HepG2 (cell line): Measurements from ENCODE around the gene SMOC1. TPM values are rescaled to one million over a fixed set of nuclear protein-coding genes. Genes with fewer than 3 reads are reported as not detected.

Experiments
- ATAD3A ChIP-seq: sonication (generic); formaldehyde crosslinking; IDR thresholded peaks from 2 replicates; pipeline ENCODE4 v1.4.0; 2020; ENCODE audit warnings: missing genetic modification reagents
- HCFC1 ChIP-seq: fragments of 150-350 bp; IDR thresholded peaks from 2 replicates; pipeline ENCODE4 v1.6.1; 2014; ENCODE audit warnings: low read depth, low read length
- IKZF4 ChIP-seq: sonication (generic); formaldehyde crosslinking; IDR thresholded peaks from 2 replicates; pipeline ENCODE4 v1.5.1; 2020; ENCODE audit warnings: borderline replicate concordance, mild to moderate bottlenecking, low read depth, missing genetic modification reagents; ENCODE audit errors: not compliant biosample characterization
- NFKB2 ChIP-seq: sonication (generic); formaldehyde crosslinking; IDR thresholded peaks from 2 replicates; pipeline ENCODE4 v1.4.0; 2020; ENCODE audit warnings: missing genetic modification reagents, borderline replicate concordance
- RNF2 ChIP-seq: fragments of 450-650 bp; conservative IDR thresholded peaks from 2 replicates; pipeline ENCODE4 v1.6.1; 2016; ENCODE audit warnings: low read depth
- SMC3 ChIP-seq: IDR thresholded peaks from 2 replicates; pipeline ENCODE4 v1.6.1; 2011; ENCODE audit warnings: low read length, improper control_type of control experiment
- YEATS2 ChIP-seq: sonication (generic); formaldehyde crosslinking; IDR thresholded peaks from 2 replicates; pipeline ENCODE4 v1.4.0; 2020; ENCODE audit warnings: missing genetic modification reagents, borderline replicate concordance
- ZNF337 ChIP-seq: sonication (generic); formaldehyde crosslinking; IDR thresholded peaks from 2 replicates; pipeline ENCODE4 v1.5.1; 2020; ENCODE audit warnings: missing genetic modification reagents, low read depth, mild to moderate bottlenecking, borderline replicate concordance
- ZNF367 ChIP-seq: sonication (generic); formaldehyde crosslinking; IDR thresholded peaks from 2 replicates; pipeline ENCODE4 v1.4.0; 2020; ENCODE audit warnings: missing genetic modification reagents, borderline replicate concordance
- ZNF775 ChIP-seq: sonication (generic); formaldehyde crosslinking; IDR thresholded peaks from 2 replicates; pipeline ENCODE4 v1.4.0; 2020; ENCODE audit warnings: missing genetic modification reagents, mild to moderate bottlenecking, moderate library complexity, borderline replicate concordance
- polyA plus RNA-seq, 8 experiments: library from polyadenylated mRNA; depleted of rRNA in 3 of 8; stranded (reverse) in 7 of 8; unstranded in 1 of 8; fragments of >200 nt; fragmentation: Illumina TruSeq in 4 of 8; extraction: Trizol in 4 of 8; gene quantifications; 2 replicates each; pipeline versions ENCODE4 v1.2.1 to v1.2.3, GENCODE V29; 2011 to 2016; ENCODE audit warnings: low read depth in 4 of 8, missing spikeins in 1 of 8, mixed read lengths in 1 of 8; ENCODE audit not compliant: insufficient read depth in 1 of 8
- total RNA-seq, 5 experiments: library from RNA; depleted of rRNA; stranded (reverse); fragments of >200 nt; fragmentation: Illumina TruSeq; extraction: Trizol; gene quantifications; 2 replicates each; pipeline ENCODE4 v1.2.3, GENCODE V29; 2016; ENCODE audit warnings: low read depth in 1 of 5
- TF ChIP-seq, protein P1 (sequence below): sonication (generic); formaldehyde crosslinking; IDR thresholded peaks from 2 replicates; pipeline ENCODE4 v1.9.0; 2021; ENCODE audit warnings: mild to moderate bottlenecking, missing genetic modification reagents
- TF ChIP-seq, protein P2 (sequence below): sonication (generic); formaldehyde crosslinking; IDR thresholded peaks from 2 replicates; pipeline ENCODE4 v1.4.0; 2020; ENCODE audit warnings: mild to moderate bottlenecking, missing genetic modification reagents
- TF ChIP-seq, protein P3 (sequence below): sonication (generic); formaldehyde crosslinking; IDR thresholded peaks from 2 replicates; pipeline ENCODE4 v1.4.0; 2020; ENCODE audit warnings: mild to moderate bottlenecking, missing genetic modification reagents
- TF ChIP-seq, protein P4 (sequence below): sonication (generic); formaldehyde crosslinking; IDR thresholded peaks from 2 replicates; pipeline ENCODE4 v1.4.0; 2020; ENCODE audit warnings: missing genetic modification reagents
- TF ChIP-seq, protein P5 (sequence below): sonication (generic); formaldehyde crosslinking; IDR thresholded peaks from 2 replicates; pipeline ENCODE4 v1.8.1; 2022; ENCODE audit warnings: mild to moderate bottlenecking, missing genetic modification reagents
- TF ChIP-seq, protein P6 (sequence below): sonication (generic); formaldehyde crosslinking; IDR thresholded peaks from 2 replicates; pipeline ENCODE4 v1.4.0; 2020; ENCODE audit warnings: mild to moderate bottlenecking, missing genetic modification reagents

The SMOC1 gene
- total and polyA plus RNA-seq, 2 of the 13 experiments (the other 11 are each of a cell fraction or from before 2014, with no cell fraction given), result 17.8 to 35.6 TPM

DNA sequence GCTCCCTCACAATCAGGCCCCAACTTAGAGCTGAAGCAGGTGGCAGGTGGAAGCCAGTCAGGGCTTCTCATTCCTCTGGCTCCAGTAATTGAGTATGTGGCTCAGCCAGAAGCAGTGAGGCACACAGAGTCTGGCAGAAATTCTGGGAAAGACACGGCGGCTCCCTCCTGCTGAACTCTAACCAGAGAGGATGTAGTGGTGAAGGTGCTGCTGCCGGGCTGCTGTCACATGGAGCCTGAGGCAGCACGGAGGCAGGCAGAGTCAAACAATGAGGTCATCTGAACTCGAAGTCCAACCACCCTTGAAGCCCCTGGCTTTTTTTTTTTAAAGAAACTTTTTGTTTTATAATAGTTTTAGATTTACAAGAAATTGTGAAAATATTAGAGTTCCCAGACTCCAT is 33.4 kb upstream of the SMOC1 start (continued):
- TF ChIP-seq NFKB2 (CRISPR knock-in tag) (peak; percentile 56; the same call in 1 of the 2 replicates), ZNF337 (CRISPR knock-in tag) (no peak), ZNF367 (CRISPR knock-in tag) (no peak), SMC3 (no peak; the same call in 1 of the 2 replicates), HCFC1 (no peak), IKZF4 (CRISPR knock-in tag) (no peak), YEATS2 (no peak), RNF2 (no peak), ATAD3A (CRISPR knock-in tag) (no peak), ZNF775 (CRISPR knock-in tag) (no peak)
- TF ChIP-seq, protein P1, sequence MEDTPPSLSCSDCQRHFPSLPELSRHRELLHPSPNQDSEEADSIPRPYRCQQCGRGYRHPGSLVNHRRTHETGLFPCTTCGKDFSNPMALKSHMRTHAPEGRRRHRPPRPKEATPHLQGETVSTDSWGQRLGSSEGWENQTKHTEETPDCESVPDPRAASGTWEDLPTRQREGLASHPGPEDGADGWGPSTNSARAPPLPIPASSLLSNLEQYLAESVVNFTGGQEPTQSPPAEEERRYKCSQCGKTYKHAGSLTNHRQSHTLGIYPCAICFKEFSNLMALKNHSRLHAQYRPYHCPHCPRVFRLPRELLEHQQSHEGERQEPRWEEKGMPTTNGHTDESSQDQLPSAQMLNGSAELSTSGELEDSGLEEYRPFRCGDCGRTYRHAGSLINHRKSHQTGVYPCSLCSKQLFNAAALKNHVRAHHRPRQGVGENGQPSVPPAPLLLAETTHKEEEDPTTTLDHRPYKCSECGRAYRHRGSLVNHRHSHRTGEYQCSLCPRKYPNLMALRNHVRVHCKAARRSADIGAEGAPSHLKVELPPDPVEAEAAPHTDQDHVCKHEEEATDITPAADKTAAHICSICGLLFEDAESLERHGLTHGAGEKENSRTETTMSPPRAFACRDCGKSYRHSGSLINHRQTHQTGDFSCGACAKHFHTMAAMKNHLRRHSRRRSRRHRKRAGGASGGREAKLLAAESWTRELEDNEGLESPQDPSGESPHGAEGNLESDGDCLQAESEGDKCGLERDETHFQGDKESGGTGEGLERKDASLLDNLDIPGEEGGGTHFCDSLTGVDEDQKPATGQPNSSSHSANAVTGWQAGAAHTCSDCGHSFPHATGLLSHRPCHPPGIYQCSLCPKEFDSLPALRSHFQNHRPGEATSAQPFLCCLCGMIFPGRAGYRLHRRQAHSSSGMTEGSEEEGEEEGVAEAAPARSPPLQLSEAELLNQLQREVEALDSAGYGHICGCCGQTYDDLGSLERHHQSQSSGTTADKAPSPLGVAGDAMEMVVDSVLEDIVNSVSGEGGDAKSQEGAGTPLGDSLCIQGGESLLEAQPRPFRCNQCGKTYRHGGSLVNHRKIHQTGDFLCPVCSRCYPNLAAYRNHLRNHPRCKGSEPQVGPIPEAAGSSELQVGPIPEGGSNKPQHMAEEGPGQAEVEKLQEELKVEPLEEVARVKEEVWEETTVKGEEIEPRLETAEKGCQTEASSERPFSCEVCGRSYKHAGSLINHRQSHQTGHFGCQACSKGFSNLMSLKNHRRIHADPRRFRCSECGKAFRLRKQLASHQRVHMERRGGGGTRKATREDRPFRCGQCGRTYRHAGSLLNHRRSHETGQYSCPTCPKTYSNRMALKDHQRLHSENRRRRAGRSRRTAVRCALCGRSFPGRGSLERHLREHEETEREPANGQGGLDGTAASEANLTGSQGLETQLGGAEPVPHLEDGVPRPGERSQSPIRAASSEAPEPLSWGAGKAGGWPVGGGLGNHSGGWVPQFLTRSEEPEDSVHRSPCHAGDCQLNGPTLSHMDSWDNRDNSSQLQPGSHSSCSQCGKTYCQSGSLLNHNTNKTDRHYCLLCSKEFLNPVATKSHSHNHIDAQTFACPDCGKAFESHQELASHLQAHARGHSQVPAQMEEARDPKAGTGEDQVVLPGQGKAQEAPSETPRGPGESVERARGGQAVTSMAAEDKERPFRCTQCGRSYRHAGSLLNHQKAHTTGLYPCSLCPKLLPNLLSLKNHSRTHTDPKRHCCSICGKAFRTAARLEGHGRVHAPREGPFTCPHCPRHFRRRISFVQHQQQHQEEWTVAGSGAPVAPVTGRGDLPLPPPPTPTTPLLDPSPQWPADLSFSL (CRISPR knock-in tag), result no peak
- TF ChIP-seq, protein P2, sequence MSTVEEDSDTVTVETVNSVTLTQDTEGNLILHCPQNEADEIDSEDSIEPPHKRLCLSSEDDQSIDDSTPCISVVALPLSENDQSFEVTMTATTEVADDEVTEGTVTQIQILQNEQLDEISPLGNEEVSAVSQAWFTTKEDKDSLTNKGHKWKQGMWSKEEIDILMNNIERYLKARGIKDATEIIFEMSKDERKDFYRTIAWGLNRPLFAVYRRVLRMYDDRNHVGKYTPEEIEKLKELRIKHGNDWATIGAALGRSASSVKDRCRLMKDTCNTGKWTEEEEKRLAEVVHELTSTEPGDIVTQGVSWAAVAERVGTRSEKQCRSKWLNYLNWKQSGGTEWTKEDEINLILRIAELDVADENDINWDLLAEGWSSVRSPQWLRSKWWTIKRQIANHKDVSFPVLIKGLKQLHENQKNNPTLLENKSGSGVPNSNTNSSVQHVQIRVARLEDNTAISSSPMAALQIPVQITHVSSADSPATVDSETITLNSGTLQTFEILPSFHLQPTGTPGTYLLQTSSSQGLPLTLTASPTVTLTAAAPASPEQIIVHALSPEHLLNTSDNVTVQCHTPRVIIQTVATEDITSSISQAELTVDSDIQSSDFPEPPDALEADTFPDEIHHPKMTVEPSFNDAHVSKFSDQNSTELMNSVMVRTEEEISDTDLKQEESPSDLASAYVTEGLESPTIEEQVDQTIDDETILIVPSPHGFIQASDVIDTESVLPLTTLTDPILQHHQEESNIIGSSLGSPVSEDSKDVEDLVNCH (CRISPR knock-in tag), result no peak
- TF ChIP-seq, protein P3, sequence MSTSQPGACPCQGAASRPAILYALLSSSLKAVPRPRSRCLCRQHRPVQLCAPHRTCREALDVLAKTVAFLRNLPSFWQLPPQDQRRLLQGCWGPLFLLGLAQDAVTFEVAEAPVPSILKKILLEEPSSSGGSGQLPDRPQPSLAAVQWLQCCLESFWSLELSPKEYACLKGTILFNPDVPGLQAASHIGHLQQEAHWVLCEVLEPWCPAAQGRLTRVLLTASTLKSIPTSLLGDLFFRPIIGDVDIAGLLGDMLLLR (CRISPR knock-in tag), result no peak
- TF ChIP-seq, protein P4, sequence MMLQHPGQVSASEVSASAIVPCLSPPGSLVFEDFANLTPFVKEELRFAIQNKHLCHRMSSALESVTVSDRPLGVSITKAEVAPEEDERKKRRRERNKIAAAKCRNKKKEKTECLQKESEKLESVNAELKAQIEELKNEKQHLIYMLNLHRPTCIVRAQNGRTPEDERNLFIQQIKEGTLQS (CRISPR knock-in tag), result peak; percentile 69; the same call in 1 of the 2 replicates
- TF ChIP-seq, protein P5, sequence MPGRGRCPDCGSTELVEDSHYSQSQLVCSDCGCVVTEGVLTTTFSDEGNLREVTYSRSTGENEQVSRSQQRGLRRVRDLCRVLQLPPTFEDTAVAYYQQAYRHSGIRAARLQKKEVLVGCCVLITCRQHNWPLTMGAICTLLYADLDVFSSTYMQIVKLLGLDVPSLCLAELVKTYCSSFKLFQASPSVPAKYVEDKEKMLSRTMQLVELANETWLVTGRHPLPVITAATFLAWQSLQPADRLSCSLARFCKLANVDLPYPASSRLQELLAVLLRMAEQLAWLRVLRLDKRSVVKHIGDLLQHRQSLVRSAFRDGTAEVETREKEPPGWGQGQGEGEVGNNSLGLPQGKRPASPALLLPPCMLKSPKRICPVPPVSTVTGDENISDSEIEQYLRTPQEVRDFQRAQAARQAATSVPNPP, result no peak
- TF ChIP-seq, protein P6, sequence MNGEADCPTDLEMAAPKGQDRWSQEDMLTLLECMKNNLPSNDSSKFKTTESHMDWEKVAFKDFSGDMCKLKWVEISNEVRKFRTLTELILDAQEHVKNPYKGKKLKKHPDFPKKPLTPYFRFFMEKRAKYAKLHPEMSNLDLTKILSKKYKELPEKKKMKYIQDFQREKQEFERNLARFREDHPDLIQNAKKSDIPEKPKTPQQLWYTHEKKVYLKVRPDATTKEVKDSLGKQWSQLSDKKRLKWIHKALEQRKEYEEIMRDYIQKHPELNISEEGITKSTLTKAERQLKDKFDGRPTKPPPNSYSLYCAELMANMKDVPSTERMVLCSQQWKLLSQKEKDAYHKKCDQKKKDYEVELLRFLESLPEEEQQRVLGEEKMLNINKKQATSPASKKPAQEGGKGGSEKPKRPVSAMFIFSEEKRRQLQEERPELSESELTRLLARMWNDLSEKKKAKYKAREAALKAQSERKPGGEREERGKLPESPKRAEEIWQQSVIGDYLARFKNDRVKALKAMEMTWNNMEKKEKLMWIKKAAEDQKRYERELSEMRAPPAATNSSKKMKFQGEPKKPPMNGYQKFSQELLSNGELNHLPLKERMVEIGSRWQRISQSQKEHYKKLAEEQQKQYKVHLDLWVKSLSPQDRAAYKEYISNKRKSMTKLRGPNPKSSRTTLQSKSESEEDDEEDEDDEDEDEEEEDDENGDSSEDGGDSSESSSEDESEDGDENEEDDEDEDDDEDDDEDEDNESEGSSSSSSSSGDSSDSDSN (CRISPR knock-in tag), result no peak
